Esophagus squamous epithelium (tissue), 4 donors: Measurements from ENCODE around the gene RNF166.

Experiments used
- CTCF ChIP-seq, 6 experiments: fragments of 450-650 bp in 4 of 6; fragments of 200-600 bp in 2 of 6; sonication (generic) in 2 of 6; IDR thresholded peaks; one replicate each; pipeline ENCODE4 v1.5.1; 2016 to 2019; ENCODE audit warnings: antibody characterized with exemption in 6 of 6, mild to moderate bottlenecking in 4 of 6, moderate library complexity in 4 of 6
- POLR2A ChIP-seq, 4 donors: fragments of 450-650 bp; IDR thresholded peaks; one replicate each; pipeline ENCODE4 v1.6.1; 2017; ENCODE audit warnings: antibody characterized with exemption in 4 of 4, mild to moderate bottlenecking in 4 of 4, moderate library complexity in 3 of 4

- TF ChIP-seq POLR2A (IDR thresholded peaks at IDR 0.05) (no peak), CTCF (IDR thresholded peaks at IDR 0.05) (no peak)
Observed at GRCh38 chr16:88736496-88736895, 30.3 kb upstream of the RNF166 start.
